Umbilical cord (tissue), 2 donors: ENCODE data around the gene RBM25. TPM values are rescaled to one million over a fixed set of nuclear protein-coding genes. Genes with fewer than 3 reads are reported as not detected.

Experiments used
- DNase-seq: peaks from one replicate; pipeline ENCODE4 v3.0.0-alpha.2; 2015; ENCODE audit warnings: low spot score
- total RNA-seq: library from RNA; depleted of rRNA; stranded (reverse); fragments of >200 nt; gene quantifications from one replicate; pipeline ENCODE4 v1.2.3, GENCODE V29; 2014; ENCODE audit warnings: low replicate concordance; ENCODE audit not compliant: insufficient read depth

The RBM25 gene
- total RNA-seq, 1 donor from 2014 or later = 51.5 TPM

DNA sequence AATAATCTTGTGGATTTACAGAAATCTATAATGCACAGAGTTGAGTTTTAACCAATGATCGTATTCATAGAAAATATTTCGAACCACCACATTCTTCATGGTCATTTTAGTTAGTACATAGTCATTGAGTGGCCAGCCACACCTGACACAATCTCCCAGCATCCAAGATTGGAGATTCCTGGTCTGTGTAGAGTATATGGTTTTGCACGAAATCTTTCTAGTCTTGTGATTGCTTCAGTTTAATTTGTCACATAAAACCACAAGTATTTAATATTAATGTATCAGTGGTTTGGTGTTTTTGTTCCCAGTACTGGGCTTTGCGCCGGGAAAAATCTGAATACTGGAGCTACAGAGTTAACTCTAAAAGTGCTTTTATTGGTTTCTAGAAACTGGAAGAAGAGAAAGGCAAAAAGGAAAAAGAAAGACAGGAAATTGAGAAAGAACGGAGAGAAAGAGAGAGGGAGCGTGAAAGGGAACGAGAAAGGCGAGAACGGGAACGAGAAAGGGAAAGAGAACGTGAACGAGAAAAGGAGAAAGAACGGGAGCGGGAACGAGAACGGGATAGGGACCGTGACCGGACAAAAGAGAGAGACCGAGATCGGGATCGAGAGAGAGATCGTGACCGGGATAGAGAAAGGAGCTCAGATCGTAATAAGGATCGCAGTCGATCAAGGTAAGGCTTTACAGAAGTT, 44.6 kb downstream of the RBM25 start:
- DNase-seq = no peak

DNA sequence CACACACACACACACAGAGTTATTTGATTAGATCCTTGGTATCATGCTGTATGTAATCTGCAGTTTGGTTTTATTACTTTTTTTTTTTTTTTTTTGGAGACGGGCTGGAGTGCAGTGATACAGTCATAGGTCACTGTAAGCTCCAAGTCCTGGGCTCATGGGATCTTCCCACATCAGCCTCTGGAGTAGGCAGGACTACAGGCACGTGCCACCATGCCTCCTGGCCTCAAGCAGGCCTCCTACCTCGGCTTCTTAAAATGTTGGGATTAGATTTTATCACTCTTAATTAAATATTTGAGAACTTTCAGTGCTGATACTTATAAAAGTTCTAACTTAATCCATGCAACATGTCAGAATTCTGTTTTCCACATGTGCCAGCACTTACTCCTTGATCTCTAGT, 46.7 kb downstream of the RBM25 start:
- DNase-seq = no peak

DNA sequence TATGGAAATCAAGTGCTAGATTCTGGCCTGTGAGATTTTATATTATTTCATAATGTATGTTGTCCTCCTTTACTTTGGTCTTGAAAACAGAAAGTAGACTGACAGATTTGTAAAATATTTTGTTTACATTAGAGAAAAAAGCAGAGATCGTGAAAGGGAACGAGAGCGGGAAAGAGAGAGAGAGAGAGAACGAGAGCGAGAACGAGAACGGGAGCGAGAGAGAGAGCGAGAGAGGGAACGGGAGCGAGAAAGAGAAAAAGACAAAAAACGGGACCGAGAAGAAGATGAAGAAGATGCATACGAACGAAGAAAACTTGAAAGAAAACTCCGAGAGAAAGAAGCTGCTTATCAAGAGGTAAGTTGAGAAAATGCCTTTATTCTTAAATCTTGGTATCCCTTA, 47.4 kb downstream of the RBM25 start:
- no peak for DNase-seq

DNA sequence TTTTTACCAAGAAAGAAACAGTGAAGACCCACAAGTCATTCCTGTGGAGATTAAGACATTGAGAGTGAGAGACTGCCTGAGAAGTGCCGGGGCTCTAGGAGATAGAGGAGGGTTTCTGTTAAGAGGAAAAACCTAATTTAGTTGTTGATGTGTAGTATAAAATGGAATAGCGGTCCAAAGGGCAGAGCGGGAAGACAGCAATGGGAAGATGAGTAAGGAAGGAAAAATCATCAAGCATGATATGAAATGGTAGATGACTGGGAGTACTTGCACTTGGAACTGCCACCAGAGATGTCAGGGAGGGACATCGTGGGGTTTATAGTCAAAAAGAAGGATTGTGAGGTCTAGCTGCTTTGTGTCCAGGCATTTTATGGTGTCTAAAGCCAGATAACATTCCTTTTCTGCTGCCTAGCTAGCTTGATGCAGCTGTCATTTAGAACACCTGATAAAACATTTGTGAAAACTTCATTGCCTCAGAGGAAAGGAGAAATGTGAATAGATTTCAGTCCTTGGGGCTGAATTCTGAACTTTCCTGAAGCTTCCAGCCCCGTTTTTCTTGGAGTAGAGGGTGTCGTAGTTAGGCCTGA, 57.8 kb downstream of the RBM25 start:
- DNase-seq = no peak

DNA sequence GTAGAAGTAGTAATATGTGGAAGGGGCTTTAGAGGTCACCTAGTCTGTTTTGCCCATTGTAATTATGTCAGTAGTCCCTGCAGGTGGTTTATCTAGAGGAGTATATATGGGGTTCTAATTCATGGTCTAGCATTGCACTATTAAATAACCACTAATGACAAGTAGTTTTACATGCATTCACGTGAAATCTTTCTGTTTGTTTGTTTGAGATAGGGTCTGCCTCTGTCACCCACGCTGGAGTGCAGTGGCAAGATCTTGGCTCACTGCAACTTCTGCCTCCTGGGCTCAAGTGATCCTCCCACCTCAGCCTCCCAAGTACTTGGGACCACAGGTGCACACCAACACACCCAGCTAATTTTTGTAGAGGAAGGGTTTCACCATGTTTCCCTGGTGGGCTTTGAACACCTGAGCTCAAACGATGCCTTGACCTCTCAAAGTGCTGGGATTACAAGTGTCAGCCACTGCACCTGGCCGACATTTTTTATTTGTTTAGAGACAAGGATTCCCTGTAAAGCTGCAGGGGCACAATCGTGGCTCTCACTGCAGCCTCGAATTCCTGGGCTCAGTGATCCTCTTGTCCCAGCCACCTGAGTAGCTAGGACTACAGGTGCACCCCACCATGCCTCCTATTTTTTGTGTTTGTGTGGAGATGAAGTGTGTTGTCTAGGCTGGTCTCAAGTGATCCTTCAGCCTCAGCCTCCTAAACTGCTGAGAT, 66.0 kb downstream of the RBM25 start:
- DNase-seq = no peak

DNA sequence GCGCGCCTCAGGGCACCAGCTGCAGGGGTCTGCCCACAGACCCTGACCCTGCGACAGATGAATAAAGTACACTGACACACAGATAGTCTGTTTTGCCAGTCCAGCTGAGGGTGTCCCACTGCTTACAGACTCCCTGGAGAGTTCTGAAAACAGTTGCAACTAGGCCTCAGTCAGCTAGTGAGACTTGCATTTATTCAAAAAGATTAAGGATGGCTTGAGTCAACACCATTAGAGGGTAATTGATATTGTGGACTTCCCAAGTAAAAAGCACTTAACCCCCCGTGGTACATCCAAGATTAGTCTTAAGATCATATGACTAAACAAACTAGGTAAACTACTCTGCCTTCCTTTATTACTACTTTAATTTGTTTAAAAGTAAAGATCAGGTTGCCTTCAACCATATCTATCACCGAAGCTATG, 66.8 kb downstream of the RBM25 start:
- no peak for DNase-seq

DNA sequence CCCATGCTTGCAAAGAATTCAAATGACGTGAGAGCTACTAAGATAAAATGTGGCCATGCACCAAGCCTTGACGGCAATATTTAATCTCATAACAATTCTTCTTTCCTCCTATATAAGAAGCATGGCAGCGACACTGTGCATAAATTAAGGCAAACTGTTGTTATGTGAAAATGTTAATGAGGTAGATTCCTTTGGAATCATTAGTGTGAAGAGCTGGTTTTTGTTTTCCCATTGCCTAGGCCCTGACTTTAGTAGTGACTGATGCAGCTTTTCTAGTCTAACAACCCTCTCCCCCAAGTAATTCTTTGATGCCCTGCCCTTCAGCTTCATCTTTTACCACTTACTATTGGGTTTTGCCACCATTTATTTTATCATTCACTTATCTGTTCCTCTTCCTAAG, 67.4 kb downstream of the RBM25 start:
- DNase-seq = no peak

DNA sequence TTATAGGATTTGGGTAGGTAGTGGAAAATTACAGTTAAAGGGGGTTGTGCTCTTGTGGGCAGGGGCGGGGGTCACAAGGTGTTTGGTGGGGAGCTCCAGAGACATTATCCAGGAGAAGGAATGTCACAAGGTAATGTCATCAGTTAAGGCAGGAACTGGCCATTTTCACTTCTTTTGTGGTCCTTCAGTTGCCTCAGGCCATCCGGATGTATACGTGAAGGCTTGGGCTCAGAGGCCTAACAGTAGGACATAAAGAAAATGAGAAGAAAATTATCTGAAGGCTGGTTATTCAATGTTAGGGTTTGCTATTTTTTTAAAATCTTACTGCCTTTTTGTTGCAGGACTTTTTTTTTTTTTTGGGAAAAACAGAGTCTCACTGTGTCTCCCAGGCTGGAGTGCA, 75.5 kb downstream of the RBM25 start:
- no peak for DNase-seq

DNA sequence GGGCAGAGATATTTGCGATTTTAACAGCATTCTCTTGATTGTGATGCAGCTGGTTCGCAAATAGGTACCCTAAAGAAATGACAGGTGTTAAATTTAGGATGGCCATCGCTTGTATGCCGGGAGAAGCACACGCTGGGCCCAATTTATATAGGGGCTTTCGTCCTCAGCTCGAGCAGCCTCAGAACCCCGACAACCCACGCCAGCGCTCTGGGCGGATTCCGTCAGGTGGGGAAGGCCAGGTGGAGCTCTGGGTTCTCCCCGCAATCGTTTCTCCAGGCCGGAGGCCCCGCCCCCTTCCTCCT, 77.7 kb downstream of the RBM25 start:
- peak; percentile 5 for DNase-seq

DNA sequence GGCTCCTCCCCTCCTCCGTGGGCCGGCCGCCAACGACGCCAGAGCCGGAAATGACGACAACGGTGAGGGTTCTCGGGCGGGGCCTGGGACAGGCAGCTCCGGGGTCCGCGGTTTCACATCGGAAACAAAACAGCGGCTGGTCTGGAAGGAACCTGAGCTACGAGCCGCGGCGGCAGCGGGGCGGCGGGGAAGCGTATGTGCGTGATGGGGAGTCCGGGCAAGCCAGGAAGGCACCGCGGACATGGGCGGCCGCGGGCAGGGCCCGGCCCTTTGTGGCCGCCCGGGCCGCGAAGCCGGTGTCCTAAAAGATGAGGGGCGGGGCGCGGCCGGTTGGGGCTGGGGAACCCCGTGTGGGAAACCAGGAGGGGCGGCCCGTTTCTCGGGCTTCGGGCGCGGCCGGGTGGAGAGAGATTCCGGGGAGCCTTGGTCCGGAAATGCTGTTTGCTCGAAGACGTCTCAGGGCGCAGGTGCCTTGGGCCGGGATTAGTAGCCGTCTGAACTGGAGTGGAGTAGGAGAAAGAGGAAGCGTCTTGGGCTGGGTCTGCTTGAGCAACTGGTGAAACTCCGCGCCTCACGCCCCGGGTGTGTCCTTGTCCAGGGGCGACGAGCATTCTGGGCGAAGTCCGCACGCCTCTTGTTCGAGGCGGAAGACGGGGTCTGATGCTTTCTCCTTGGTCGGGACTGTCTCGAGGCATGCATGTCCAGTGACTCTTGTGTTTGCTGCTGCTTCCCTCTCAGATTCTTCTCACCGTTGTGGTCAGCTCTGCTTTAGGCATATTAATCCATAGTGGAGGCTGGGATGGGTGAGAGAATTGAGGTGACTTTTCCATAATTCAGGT, 78.3 kb downstream of the RBM25 start, which contains the start of gene PSEN1:
Gene PSEN1 (plus strand): TSS at position 121 of the 839 bp plus-strand sequence. CDS start 11,513 bp downstream, outside the sequence.
- DNase-seq = peak; percentile 94

DNA sequence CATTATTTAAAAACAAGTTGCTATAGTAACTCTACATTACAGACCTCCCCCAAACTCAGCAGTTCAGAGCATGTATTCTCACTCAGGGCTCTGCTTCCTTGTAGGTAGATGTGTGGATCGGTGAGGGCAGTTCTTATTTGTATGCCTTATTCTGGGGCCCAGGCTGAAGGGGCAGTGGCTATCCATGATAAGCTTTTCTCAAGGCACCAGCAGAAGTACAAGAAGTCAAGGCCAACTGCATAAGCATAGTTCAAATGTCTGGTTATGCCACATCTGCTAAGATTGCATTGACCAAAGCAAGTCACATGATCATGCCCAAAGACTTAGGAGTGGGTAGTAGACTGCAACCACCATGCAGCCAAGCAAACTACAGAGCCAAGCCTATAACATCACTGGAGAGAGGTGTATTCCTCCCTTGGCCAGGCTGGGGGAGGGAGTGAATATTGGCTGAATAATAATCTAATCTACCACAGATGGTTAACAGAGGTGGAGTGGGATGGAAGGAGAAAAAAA, 82.5 kb downstream of the RBM25 start:
- DNase-seq = no peak

DNA sequence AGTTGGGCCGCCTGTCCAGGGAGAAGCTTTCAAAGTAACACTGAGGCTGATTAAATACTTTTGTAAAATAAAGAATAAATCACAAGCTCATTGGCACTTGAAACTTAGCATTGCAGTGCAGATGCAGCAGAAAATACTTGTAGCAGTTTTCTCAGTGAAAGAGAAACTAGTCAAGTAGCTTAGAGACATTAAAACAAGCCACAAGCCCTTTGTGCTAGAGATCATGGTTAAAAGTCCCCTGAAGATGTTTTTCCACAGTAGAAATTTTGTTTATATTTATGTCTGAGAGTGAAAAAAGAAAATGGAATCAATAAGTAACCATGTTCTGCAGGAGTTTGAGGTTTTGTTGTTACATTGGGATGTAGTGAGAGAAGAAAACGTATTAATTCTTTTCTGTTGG, 83.9 kb downstream of the RBM25 start:
- no peak for DNase-seq

DNA sequence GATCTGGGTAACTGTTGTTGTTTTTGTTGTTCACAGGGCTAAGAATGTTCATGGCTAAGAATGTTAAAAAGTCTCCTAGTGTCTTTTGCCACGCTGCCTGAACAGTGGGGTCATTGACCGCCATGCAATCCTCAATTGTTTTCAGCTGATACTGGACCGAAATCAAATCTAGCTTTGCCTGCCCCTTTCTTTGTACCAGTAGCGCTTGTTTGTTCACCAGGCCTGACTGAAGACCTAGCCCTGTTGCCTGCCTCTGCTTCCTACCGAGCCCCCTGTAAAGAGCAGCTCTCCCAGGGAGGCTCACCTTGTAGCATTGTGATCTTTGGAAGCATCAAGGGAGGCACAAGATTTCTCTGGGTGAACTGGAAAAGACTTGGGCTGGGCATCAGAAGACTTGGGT, 84.7 kb downstream of the RBM25 start:
- no peak for DNase-seq

DNA sequence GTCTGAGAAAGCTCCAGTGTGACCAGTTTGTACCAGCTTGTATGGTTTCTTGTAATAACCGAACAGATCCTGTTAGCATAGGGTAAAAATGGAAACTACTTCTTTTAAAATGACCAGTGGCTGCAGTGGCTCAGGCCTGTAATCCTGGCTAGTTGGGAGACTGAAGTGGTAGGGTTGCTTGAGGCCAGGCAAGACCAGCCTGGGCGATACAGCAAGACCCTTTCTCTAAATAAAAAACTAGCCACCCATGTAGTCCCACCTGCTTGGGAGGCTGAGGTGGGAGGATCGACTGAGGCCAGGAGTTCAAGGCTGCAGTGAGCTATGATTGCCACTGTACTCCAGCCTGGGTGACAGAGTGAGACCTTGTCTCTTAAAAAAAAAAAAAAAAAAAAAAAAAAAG, 85.3 kb downstream of the RBM25 start:
- no peak for DNase-seq

DNA sequence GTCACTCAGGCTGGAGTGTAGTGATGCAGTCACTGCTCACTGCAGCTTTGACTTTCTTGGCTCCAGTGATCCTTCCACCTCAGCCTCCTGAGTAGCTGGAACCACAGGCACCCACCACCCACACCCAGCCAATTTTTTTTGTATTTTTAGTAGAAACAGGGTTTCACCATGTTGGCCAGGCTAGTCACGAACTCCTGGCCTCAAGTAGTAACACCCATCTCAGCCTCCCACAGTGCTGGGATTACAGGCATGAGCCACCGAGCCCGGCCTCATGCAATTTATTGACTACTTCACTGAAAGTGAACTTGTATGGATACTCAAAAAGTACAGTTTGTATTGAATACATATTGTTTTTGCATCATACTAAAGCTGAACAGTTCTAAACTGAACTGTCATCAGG, 87.0 kb downstream of the RBM25 start:
- no peak for DNase-seq

DNA sequence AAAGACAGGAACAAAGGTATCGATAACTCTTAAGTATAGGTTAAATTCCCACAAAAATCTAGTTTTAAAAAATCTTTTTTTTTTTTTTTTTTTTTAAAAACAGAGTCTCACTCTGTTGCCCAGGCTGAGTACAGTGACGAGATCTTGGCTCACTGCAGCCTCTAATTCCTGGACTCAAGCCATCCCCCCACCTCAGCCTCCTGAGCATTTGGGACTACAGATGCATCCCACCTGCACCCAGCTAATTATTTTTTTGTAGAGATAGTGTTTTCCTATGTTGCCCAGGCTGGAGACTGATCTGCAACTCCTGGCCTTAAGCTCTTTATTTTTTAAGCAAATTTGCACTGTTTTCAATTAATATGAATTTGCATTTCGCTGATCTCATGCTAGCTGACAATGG, 87.8 kb downstream of the RBM25 start:
- DNase-seq = no peak

DNA sequence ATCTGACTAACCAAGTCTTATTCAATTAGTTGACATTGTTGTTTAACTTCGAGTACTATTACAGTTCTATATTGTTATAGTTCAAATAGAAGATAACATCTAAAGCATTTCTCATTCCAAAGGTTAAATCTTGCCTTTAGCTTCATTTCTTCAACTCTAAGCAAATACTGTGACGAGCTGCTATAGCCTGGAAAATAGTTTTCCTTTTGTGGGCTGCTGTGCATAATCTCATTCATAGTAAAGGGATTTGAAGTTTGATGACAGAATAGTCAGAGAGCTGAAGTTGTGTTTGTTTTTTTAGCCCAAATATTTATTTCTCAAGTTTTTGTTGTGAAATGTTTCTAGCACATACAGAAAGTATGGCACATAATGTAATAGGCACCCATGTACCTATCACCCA, 91.4 kb downstream of the RBM25 start:
- no peak for DNase-seq

DNA sequence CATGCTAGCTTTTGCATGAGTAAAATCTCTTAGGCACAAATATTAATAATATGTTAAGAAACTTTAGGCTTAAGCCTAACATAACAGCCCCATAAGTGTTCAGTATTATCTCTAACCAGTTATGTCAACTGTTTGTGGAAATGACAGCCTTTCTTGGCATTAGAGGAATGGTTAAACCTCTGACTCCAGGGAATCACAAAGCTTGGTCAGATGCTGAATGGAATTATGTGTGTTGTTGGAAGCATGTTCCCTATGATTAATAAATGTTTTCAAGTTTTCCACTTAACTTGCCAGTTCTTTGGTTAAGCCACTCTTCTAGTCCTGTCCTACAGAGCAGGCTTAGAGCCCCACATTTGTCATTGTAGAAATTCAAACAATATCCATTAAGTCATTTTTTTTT, 94.9 kb downstream of the RBM25 start:
- DNase-seq = no peak

DNA sequence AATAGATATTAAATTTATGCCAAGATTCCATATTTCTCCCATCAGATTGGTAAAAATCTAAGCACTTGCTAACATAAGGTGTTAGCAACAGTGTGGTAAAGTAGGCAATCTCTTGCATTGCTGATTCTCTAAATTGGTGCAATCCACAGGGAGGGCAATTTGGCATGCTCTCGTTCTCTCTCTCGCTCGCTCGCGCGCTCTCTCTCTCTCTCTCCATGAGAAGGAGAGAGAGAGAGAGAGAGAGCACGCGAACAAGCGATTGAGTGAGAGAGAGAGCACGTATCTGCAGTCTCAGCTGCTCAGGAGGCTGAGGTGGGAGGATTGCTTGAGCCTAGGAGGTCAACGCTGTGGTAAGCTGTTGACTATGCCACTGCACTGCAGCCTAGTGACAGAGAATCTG, 103.9 kb downstream of the RBM25 start:
- DNase-seq = no peak

DNA sequence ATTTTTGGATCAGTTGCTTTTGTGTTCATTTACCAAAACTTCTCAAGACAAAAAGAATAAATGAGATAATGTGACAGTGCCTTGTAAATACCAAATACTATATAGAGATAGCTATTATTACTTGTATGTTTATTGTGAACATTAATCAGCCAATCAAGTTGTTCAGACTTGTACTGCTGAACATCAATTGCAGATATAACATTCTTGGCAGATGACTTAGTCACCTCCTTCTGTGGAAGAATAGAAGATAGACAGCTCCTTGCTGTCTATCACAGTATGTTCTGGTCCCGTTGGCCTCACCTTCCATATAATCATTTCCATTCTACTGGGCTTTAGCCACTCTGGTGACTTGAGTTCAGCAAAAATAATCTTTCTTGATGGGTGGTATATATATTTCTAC, 108.1 kb downstream of the RBM25 start:
- no peak for DNase-seq

DNA sequence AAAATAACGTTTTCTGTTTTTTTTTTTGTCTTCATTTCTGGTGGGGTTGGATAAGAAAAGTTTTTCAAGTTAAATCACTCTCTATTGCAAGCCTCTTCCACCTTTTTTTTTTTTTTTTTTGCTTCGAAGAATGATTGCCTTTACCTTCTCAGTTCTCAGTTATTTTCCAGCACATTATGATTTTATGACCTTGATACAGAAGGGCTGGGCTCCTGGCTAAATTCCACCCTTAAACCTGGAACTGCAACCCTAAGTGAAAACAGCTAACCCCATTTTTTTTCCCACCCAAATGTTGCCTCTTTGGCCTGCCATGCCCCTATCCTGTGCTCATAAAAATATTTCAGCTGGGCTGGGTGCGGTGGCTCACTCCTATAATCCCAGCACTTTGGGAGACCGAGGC, 109.4 kb downstream of the RBM25 start:
- DNase-seq = no peak

DNA sequence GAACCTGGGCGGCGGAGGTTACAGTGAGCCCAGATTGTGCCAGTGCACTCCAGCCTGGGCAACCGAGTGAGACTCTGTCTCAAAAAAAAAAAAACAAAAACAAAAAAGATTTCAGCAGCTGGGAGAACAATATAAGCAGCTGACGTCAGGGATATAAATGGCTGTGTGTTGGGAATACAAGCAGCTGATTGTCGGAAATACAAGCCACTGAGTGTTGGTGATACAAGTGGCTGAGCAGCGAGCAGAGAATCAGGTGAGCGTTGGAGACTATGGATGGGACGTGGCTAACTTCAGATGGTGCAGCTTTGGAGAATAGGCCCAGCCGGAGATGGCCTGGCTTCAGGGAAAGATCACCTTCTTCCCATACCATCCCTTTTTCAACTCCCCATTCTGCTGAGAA, 109.9 kb downstream of the RBM25 start:
- DNase-seq = no peak
